GM12891 (cell line): ENCODE data around the gene TCF12.

Experiments used
- POLR2A ChIP-seq: IDR thresholded peaks from 2 replicates; pipeline ENCODE4 v1.6.1; 2011; ENCODE audit warnings: low read depth, low read length, control low read depth
- POLR2AphosphoS5 ChIP-seq: IDR thresholded peaks from 2 replicates; pipeline ENCODE4 v1.6.1; 2011; ENCODE audit warnings: low read depth, low read length, control low read depth
- POU2F2 ChIP-seq: IDR thresholded peaks from 2 replicates; pipeline ENCODE4 v1.6.1; 2011; ENCODE audit warnings: low read depth, mild to moderate bottlenecking, control low read depth, low read length, moderate library complexity
- TAF1 ChIP-seq: IDR thresholded peaks from 2 replicates; pipeline ENCODE4 v1.6.1; 2011; ENCODE audit warnings: low read depth, low read length, control low read depth

GRCh38 chr15:56869573-56869972 lies 48.9 kb upstream of the TCF12 start:
- no peak for TF ChIP-seq POLR2A
- no peak for TF ChIP-seq POU2F2
- no peak for TF ChIP-seq POLR2AphosphoS5
- TF ChIP-seq TAF1 = no peak
